ENCODE data around the gene ZSWIM8. TPM values are rescaled to one million over a fixed set of nuclear protein-coding genes. Genes with fewer than 3 reads are reported as not detected.

The ZSWIM8 gene
- total and polyA plus RNA-seq, 2 donors (not counting 3 experiments of a cell fraction or from before 2014, with no cell fraction given) = 111 to 230 TPM

- POLR2A ChIA-PET = no interaction called here
- no peak for TF ChIP-seq POLR2A (IDR thresholded peaks at IDR 0.05; ENCODE audit: low read depth, low read length)
- TF ChIP-seq EZH2 (IDR thresholded peaks at IDR 0.05; ENCODE audit: borderline replicate concordance, low read depth, low read length, severe bottlenecking) = no peak
- TF ChIP-seq GATA2 (IDR thresholded peaks at IDR 0.05; ENCODE audit: insufficient read depth, insufficient read length, low read depth, low read length) = no peak
- TF ChIP-seq JUN (IDR thresholded peaks at IDR 0.05; ENCODE audit: borderline replicate concordance, insufficient read depth, insufficient read length, low read depth) = no peak
- no peak for TF ChIP-seq CTCF (IDR thresholded peaks at IDR 0.05; ENCODE audit: extremely low read depth in 1 of 2, insufficient read depth in 1 of 2, low read depth in 1 of 2, low read length in 2 of 2)
- TF ChIP-seq POLR2AphosphoS5 (IDR thresholded peaks at IDR 0.05; ENCODE audit: insufficient read depth, low read depth, low read length) = no peak
- no peak for TF ChIP-seq FOS (IDR thresholded peaks at IDR 0.05; ENCODE audit: borderline replicate concordance, insufficient read depth, low read length)
- TF ChIP-seq MYC (IDR thresholded peaks at IDR 0.05; ENCODE audit: low read depth, low read length) = no peak
- TF ChIP-seq, protein P1, sequence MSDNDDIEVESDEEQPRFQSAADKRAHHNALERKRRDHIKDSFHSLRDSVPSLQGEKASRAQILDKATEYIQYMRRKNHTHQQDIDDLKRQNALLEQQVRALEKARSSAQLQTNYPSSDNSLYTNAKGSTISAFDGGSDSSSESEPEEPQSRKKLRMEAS (IDR thresholded peaks at IDR 0.05; ENCODE audit: insufficient read depth, insufficient read length) = no peak
- dilution Hi-C loops (cut with MboI; ENCODE audit: extremely low pct_ligation_motif_present, low sequenced_read_pairs) = no loop called here
- no peak overlapping the region for H3K9ac ChIP-seq (replicated peaks; ENCODE audit: extremely low read depth, insufficient read depth, low read length)
- FAIRE-seq (no peak), DNase-seq (ENCODE audit: low read depth, low spot score) (no peak)
- H3K36me3 ChIP-seq (ENCODE audit: control insufficient read depth in 2 of 2, extremely low read depth in 1 of 2, insufficient read depth in 2 of 2, low read length in 2 of 2) = peaks cover 30 to 60% of the 10 kb centered on the region in 2 experiments
- no peaks in the 10 kb centered on the region for H3K9me3 ChIP-seq (replicated peaks; ENCODE audit: control insufficient read depth, insufficient read depth, low read length)
- no peak overlapping the region for H3K4me2 ChIP-seq (ENCODE audit: insufficient read depth, low read length)
- peaks cover 11% of the 10 kb centered on the region for H3K4me1 ChIP-seq (ENCODE audit: control insufficient read depth, extremely low read depth, insufficient read depth, low read length)
- intact Hi-C loops (cut with micrococcal nuclease) = no loop called here
- BruUV-seq (replicated peaks) = TSS peak; percentile 0
- H3K27ac ChIP-seq (ENCODE audit: insufficient read depth, low read depth, low read length) = no peak overlapping the region
- peaks cover 16% of the 10 kb centered on the region for H3K79me2 ChIP-seq (ENCODE audit: control insufficient read depth, insufficient read depth, low read length)
- H3K27me3 ChIP-seq (ENCODE audit: control insufficient read depth in 2 of 2, insufficient read depth in 2 of 2, low read length in 2 of 2) = no peaks in the 10 kb centered on the region
- no peak overlapping the region for H3K4me3 ChIP-seq (replicated peaks in 1 of 3; ENCODE audit: insufficient read depth in 1 of 3, low read depth in 1 of 3, low read length in 3 of 3)
- CTCF ChIA-PET = interaction anchor here (1.5 kb wide), 1 partner anchor 11 kb away, joined by 4 read pairs; no protein-coding TSS in a partner anchor
- H2AFZ ChIP-seq (ENCODE audit: low read depth, low read length) = no peak overlapping the region
- no peaks in the 10 kb centered on the region for H3K9me1 ChIP-seq (replicated peaks; ENCODE audit: control insufficient read depth, extremely low read depth, insufficient read depth, low read length)
- no peaks in the 10 kb centered on the region for H4K20me1 ChIP-seq (replicated peaks; ENCODE audit: control insufficient read depth, extremely low read depth, insufficient read depth, low read length)
Measured at GRCh38 chr10:73769396-73769795, 16.0 kb upstream of the ZSWIM8 start.
